Measurements from ENCODE around the gene POLD3.

- TF ChIP-seq GATA3 (IDR thresholded peaks at IDR 0.05; ENCODE audit: low read depth, low read length), result no peak
- no peak for TF ChIP-seq GATA2 (IDR thresholded peaks at IDR 0.05; ENCODE audit: low read depth, low read length)
Observed at GRCh38 chr11:74682731-74683278, 90.4 kb downstream of the POLD3 start.
